Loucy (cell line): ENCODE results near the gene SHMT2.

ENCODE experiments used
- H2AFZ ChIP-seq: fragments of 200-600 bp; sonication (generic); 2 replicates; pipeline ENCODE4 v1.6.0; 2016; ENCODE audit warnings: antibody characterized with exemption, mild to moderate bottlenecking, low read length, moderate library complexity
- H3F3A ChIP-seq: fragments of 200-600 bp; 2 replicates; pipeline ENCODE4 v1.6.0; 2016; ENCODE audit warnings: antibody characterized with exemption, low read depth, mild to moderate bottlenecking
- H3K27me3 ChIP-seq: fragments of 200-600 bp; sonication (generic); 2 replicates; pipeline ENCODE4 v1.6.1; 2014; ENCODE audit warnings: low read length, mild to moderate bottlenecking; ENCODE audit not compliant: insufficient read depth, poor library complexity, severe bottlenecking
- H3K36me3 ChIP-seq: fragments of 200-600 bp; sonication (generic); 2 replicates; pipeline ENCODE4 v1.6.1; 2016; ENCODE audit warnings: low read length; ENCODE audit not compliant: insufficient read depth
- H3K4me1 ChIP-seq: fragments of 200-600 bp; sonication (generic); 2 replicates; pipeline ENCODE4 v1.5.1; 2014; ENCODE audit warnings: low read length, mild to moderate bottlenecking; ENCODE audit not compliant: insufficient read depth, poor library complexity, severe bottlenecking
- H3K4me2 ChIP-seq: fragments of 200-600 bp; sonication (generic); 2 replicates; pipeline ENCODE4 v1.6.0; 2014; ENCODE audit warnings: antibody characterized with exemption, low read length, low read depth, mild to moderate bottlenecking; ENCODE audit not compliant: poor library complexity, severe bottlenecking
- H3K4me3 ChIP-seq: fragments of 200-600 bp; sonication (generic); 2 replicates; pipeline ENCODE4 v1.5.1; 2014; ENCODE audit warnings: low read length, mild to moderate bottlenecking, mixed read lengths; ENCODE audit not compliant: poor library complexity, severe bottlenecking
- H3K79me2 ChIP-seq: fragments of 200-600 bp; sonication (generic); 2 replicates; pipeline ENCODE4 v1.6.1; 2014; ENCODE audit warnings: low read length; ENCODE audit not compliant: insufficient read depth
- H3K9ac ChIP-seq: fragments of 200-600 bp; sonication (generic); 2 replicates; pipeline ENCODE4 v1.6.0; 2014; ENCODE audit warnings: mild to moderate bottlenecking, low read depth, low read length, moderate library complexity; ENCODE audit not compliant: poor library complexity, severe bottlenecking
- H3K9me2 ChIP-seq: fragments of 200-600 bp; sonication (generic); replicated peaks from 2 replicates; pipeline ENCODE4 v1.6.1; 2016; ENCODE audit warnings: low read depth, low read length, mixed read lengths
- H3K9me3 ChIP-seq: fragments of 200-600 bp; sonication (generic); 2 replicates; pipeline ENCODE4 v1.6.1; 2014; ENCODE audit warnings: mild to moderate bottlenecking, antibody characterized with exemption, low read length, low read depth; ENCODE audit not compliant: insufficient read depth
- H4K20me1 ChIP-seq: fragments of 200-600 bp; sonication (generic); 2 replicates; pipeline ENCODE4 v1.6.0; 2014; ENCODE audit warnings: antibody characterized with exemption, low read length, mild to moderate bottlenecking; ENCODE audit not compliant: insufficient read depth, poor library complexity, severe bottlenecking
- CTCF ChIP-seq: fragments of 200-600 bp; sonication (generic); conservative IDR thresholded peaks from 2 replicates; pipeline ENCODE4 v1.5.1; 2014; ENCODE audit warnings: mild to moderate bottlenecking, antibody characterized with exemption, low read length
- EZH2phosphoT487 ChIP-seq: fragments of 200-600 bp; IDR thresholded peaks from 2 replicates; pipeline ENCODE4 v1.6.1; 2018; ENCODE audit warnings: antibody characterized with exemption, mild to moderate bottlenecking, moderate library complexity, borderline replicate concordance

SHMT2 gene

GRCh38 chr12:57181561-57182155, 47.9 kb upstream of the SHMT2 start:
- TF ChIP-seq CTCF (no peak), EZH2phosphoT487 (no peak)
- Histone ChIP-seq H3K9me2 (no peaks in the 10 kb centered on the region), H3K27me3 (no peaks in the 10 kb centered on the region), H3K9ac (no peak overlapping the region), H4K20me1 (no peaks in the 10 kb centered on the region), H3K36me3 (no peaks in the 10 kb centered on the region), H3K4me3 (no peak overlapping the region), H3K9me3 (no peaks in the 10 kb centered on the region), H3F3A (no peaks in the 10 kb centered on the region), H3K4me1 (no peaks in the 10 kb centered on the region), H2AFZ (no peak overlapping the region), H3K79me2 (no peaks in the 10 kb centered on the region), H3K4me2 (no peak overlapping the region)

- H3K4me2 ChIP-seq, result no peak overlapping the region
- no peaks in the 10 kb centered on the region for H4K20me1 ChIP-seq
Observed at GRCh38 chr12:57182918-57183575, 46.5 kb upstream of the SHMT2 start.

GRCh38 chr12:57183939-57184725, 45.4 kb upstream of the SHMT2 start:
- Histone ChIP-seq H3K4me1 (no peaks in the 10 kb centered on the region), H3F3A (no peaks in the 10 kb centered on the region), H3K4me2 (no peak overlapping the region), H3K36me3 (no peaks in the 10 kb centered on the region), H3K9me2 (no peaks in the 10 kb centered on the region), H3K27me3 (no peaks in the 10 kb centered on the region), H4K20me1 (no peaks in the 10 kb centered on the region), H2AFZ (no peak overlapping the region), H3K79me2 (no peaks in the 10 kb centered on the region), H3K9ac (no peak overlapping the region), H3K4me3 (no peak overlapping the region), H3K9me3 (no peaks in the 10 kb centered on the region)
- TF ChIP-seq CTCF (no peak), EZH2phosphoT487 (no peak)

More at GRCh38 chr12:57182918-57183575, 46.5 kb upstream of the SHMT2 start:
- Histone ChIP-seq H3K27me3 (no peaks in the 10 kb centered on the region), H3K79me2 (no peaks in the 10 kb centered on the region), H3K9me3 (no peaks in the 10 kb centered on the region), H3K4me1 (no peaks in the 10 kb centered on the region), H3F3A (no peaks in the 10 kb centered on the region), H3K9ac (no peak overlapping the region), H3K9me2 (no peaks in the 10 kb centered on the region), H3K36me3 (no peaks in the 10 kb centered on the region), H3K4me3 (no peak overlapping the region), H2AFZ (no peak overlapping the region)
- peak; percentile 93 for TF ChIP-seq CTCF
- TF ChIP-seq EZH2phosphoT487, result no peak
